MM.1S (cell line): ENCODE measurements around the gene ZSCAN30.

Experiments used
- DNase-seq: peaks from one replicate; pipeline ENCODE4 v3.0.0-alpha.2; 2015
- H2AFZ ChIP-seq: fragments of 300-600 bp; sonication (generic); 2 replicates; pipeline ENCODE4 v1.6.0; 2016; ENCODE audit warnings: antibody characterized with exemption, low read length
- H3F3A ChIP-seq: fragments of 300-600 bp; sonication (generic); 2 replicates; pipeline ENCODE4 v1.6.1; 2016; ENCODE audit warnings: mild to moderate bottlenecking, antibody characterized with exemption, low read length, moderate library complexity, mixed read lengths; ENCODE audit not compliant: insufficient read depth
- H3K27ac ChIP-seq: fragments of 300-600 bp; sonication (generic); 2 replicates; pipeline ENCODE4 v1.5.1; 2016; ENCODE audit warnings: mild to moderate bottlenecking, low read length
- H3K27me3 ChIP-seq: fragments of 300-600 bp; sonication (generic); replicated peaks from 2 replicates; pipeline ENCODE4 v1.6.0; 2016; ENCODE audit warnings: low read length; ENCODE audit not compliant: insufficient read depth
- H3K36me3 ChIP-seq: fragments of 300-600 bp; sonication (generic); replicated peaks from 2 replicates; pipeline ENCODE4 v1.6.1; 2016; ENCODE audit warnings: mild to moderate bottlenecking, low read length, mixed read lengths; ENCODE audit not compliant: insufficient read depth
- H3K4me1 ChIP-seq: fragments of 300-600 bp; sonication (generic); 2 replicates; pipeline ENCODE4 v1.6.1; 2016; ENCODE audit warnings: low read length, mixed read lengths
- H3K4me2 ChIP-seq: fragments of 300-600 bp; sonication (generic); 2 replicates; pipeline ENCODE4 v1.6.0; 2016; ENCODE audit warnings: low read depth, low read length
- H3K4me3 ChIP-seq: fragments of 300-600 bp; sonication (generic); 2 replicates; pipeline ENCODE4 v1.5.1; 2016; ENCODE audit warnings: low read length, mixed read lengths
- H3K79me2 ChIP-seq: fragments of 300-600 bp; sonication (generic); 2 replicates; pipeline ENCODE4 v1.6.1; 2016; ENCODE audit warnings: mixed run types, low read length, mixed read lengths
- H3K9ac ChIP-seq: fragments of 300-600 bp; sonication (generic); 2 replicates; pipeline ENCODE4 v1.6.1; 2016; ENCODE audit warnings: low read length, mixed read lengths
- H3K9me2 ChIP-seq: fragments of 300-600 bp; sonication (generic); replicated peaks from 2 replicates; pipeline ENCODE4 v1.6.1; 2016; ENCODE audit warnings: mild to moderate bottlenecking, low read length, mixed read lengths; ENCODE audit not compliant: insufficient read depth
- H3K9me3 ChIP-seq: fragments of 300-600 bp; sonication (generic); replicated peaks from 2 replicates; pipeline ENCODE4 v1.6.1; 2016; ENCODE audit warnings: mild to moderate bottlenecking, low read length, mixed read lengths; ENCODE audit not compliant: insufficient read depth
- H4K20me1 ChIP-seq: fragments of 300-600 bp; sonication (generic); 2 replicates; pipeline ENCODE4 v1.6.1; 2016; ENCODE audit warnings: mild to moderate bottlenecking, low read length, moderate library complexity, mixed read lengths; ENCODE audit not compliant: insufficient read depth
- CTCF ChIP-seq: fragments of 300-600 bp; sonication (generic); IDR thresholded peaks from 2 replicates; pipeline ENCODE4 v1.5.1; 2016; ENCODE audit warnings: antibody characterized with exemption, low read length, mixed read lengths
- EZH2 ChIP-seq: fragments of 300-600 bp; sonication (generic); optimal IDR thresholded peaks from 2 replicates; pipeline ENCODE3; 2017; ENCODE audit warnings: low read depth, mild to moderate bottlenecking, antibody characterized with exemption, low read length, mixed read lengths
- EZH2phosphoT487 ChIP-seq: fragments of 300-600 bp; sonication (generic); IDR thresholded peaks from 2 replicates; pipeline ENCODE4 v1.6.1; 2018; ENCODE audit warnings: antibody characterized with exemption, low read length

ZSCAN30 gene

GRCh38 chr18:35326695-35327387 lies 36.8 kb upstream of the ZSCAN30 start:
- Histone ChIP-seq H3K9me3 (no peaks in the 10 kb centered on the region), H3K36me3 (no peaks in the 10 kb centered on the region), H3K79me2 (no peaks in the 10 kb centered on the region), H2AFZ (no peak overlapping the region), H3K4me1 (no peaks in the 10 kb centered on the region), H3K4me2 (no peak overlapping the region), H3F3A (no peaks in the 10 kb centered on the region), H3K27me3 (no peaks in the 10 kb centered on the region; the same call in 1 of the 2 replicates), H3K9me2 (no peaks in the 10 kb centered on the region), H4K20me1 (no peaks in the 10 kb centered on the region), H3K27ac (no peak overlapping the region), H3K4me3 (no peak overlapping the region), H3K9ac (no peak overlapping the region)
- DNase-seq: no peak
- TF ChIP-seq EZH2: no peak
- TF ChIP-seq CTCF: no peak

- TF ChIP-seq EZH2 (no peak), CTCF (no peak), EZH2phosphoT487 (no peak)
These were observed 35.1 kb upstream of the ZSCAN30 start for GRCh38 chr18:35324926-35325655.

GRCh38 chr18:35322486-35323458 lies 32.7 kb upstream of the ZSCAN30 start:
- H3K9me3 ChIP-seq: no peaks in the 10 kb centered on the region
- H3K79me2 ChIP-seq: no peaks in the 10 kb centered on the region
- DNase-seq: no peak
- no peak overlapping the region for H2AFZ ChIP-seq
- no peak overlapping the region for H3K4me3 ChIP-seq
- H3K36me3 ChIP-seq: no peaks in the 10 kb centered on the region
- no peak overlapping the region for H3K9ac ChIP-seq
- H4K20me1 ChIP-seq: no peaks in the 10 kb centered on the region
- no peaks in the 10 kb centered on the region; the same call in 1 of the 2 replicates for H3K27me3 ChIP-seq
- no peaks in the 10 kb centered on the region for H3K4me1 ChIP-seq
- no peaks in the 10 kb centered on the region for H3F3A ChIP-seq
- H3K9me2 ChIP-seq: no peaks in the 10 kb centered on the region
- no peak for TF ChIP-seq EZH2
- no peak for TF ChIP-seq CTCF
- no peak for TF ChIP-seq EZH2phosphoT487
- H3K4me2 ChIP-seq: no peak overlapping the region
- H3K27ac ChIP-seq: no peak overlapping the region

More at GRCh38 chr18:35324926-35325655, 35.1 kb upstream of the ZSCAN30 start:
- no peak for DNase-seq
- no peaks in the 10 kb centered on the region; the same call in 1 of the 2 replicates for H3K27me3 ChIP-seq
- no peaks in the 10 kb centered on the region for H3K4me1 ChIP-seq
- H3K4me3 ChIP-seq: no peak overlapping the region
- no peak overlapping the region for H3K4me2 ChIP-seq
- H3K9ac ChIP-seq: no peak overlapping the region
- no peaks in the 10 kb centered on the region for H3K9me2 ChIP-seq
- no peaks in the 10 kb centered on the region for H3K9me3 ChIP-seq
- no peaks in the 10 kb centered on the region for H3K79me2 ChIP-seq
- no peaks in the 10 kb centered on the region for H3F3A ChIP-seq
- H2AFZ ChIP-seq: no peak overlapping the region
- no peaks in the 10 kb centered on the region for H4K20me1 ChIP-seq
- no peak overlapping the region for H3K27ac ChIP-seq
- H3K36me3 ChIP-seq: no peaks in the 10 kb centered on the region
